Natural killer cell (primary cell): ENCODE results near the gene RALBP1. TPM values are rescaled to one million over a fixed set of nuclear protein-coding genes. Genes with fewer than 3 reads are reported as not detected.

ENCODE experiments used
- ATAC-seq, 3 donors: fragments of 150-1000 bp in 2 of 3; fragments of 200-7000 bp in 1 of 3; cut with Tn5 transposase; 1 replicate in 1 of 3; 2 replicates in 2 of 3; pipeline ENCODE4 v1.10.0; 2021; ENCODE audit warnings: mild to moderate bottlenecking in 2 of 3, moderate library complexity in 2 of 3
- DNase-seq, 2 donors: peaks; one replicate each; pipeline versions ENCODE4 v3.0.0 to v3.0.0-alpha.2; 2013 to 2021; ENCODE audit warnings: mixed read lengths in 1 of 2
- H3K27ac ChIP-seq: one replicate; pipeline ENCODE4 v1.5.1; 2013; ENCODE audit warnings: mild to moderate bottlenecking, low read length
- H3K27me3 ChIP-seq: one replicate; pipeline ENCODE4 v1.6.1; 2013; ENCODE audit warnings: low read length; ENCODE audit not compliant: control insufficient read depth, insufficient read depth
- H3K36me3 ChIP-seq: one replicate; pipeline ENCODE4 v1.6.1; 2013; ENCODE audit warnings: low read length; ENCODE audit not compliant: control insufficient read depth, insufficient read depth
- H3K4me1 ChIP-seq: one replicate; pipeline ENCODE4 v1.6.1; 2013; ENCODE audit warnings: low read length; ENCODE audit not compliant: control insufficient read depth, insufficient read depth
- H3K4me3 ChIP-seq: one replicate; pipeline ENCODE4 v1.5.1; 2013; ENCODE audit warnings: low read length
- H3K9me3 ChIP-seq: one replicate; pipeline ENCODE4 v1.6.1; 2013; ENCODE audit warnings: low read length; ENCODE audit not compliant: control insufficient read depth, insufficient read depth
- H3K27ac Mint-ChIP-seq, 2 donors: one replicate each; pipeline ENCODE4 v1.8.0; 2022; ENCODE audit warnings: mild to moderate bottlenecking in 2 of 2, mixed read lengths in 2 of 2, moderate library complexity in 1 of 2
- H3K27me3 Mint-ChIP-seq, 2 donors: one replicate each; pipeline ENCODE4 v1.8.0; 2022; ENCODE audit warnings: low read depth in 2 of 2, mixed read lengths in 2 of 2
- H3K36me3 Mint-ChIP-seq: one replicate; pipeline ENCODE4 v1.8.0; 2022; ENCODE audit warnings: mixed read lengths
- H3K4me1 Mint-ChIP-seq, 2 donors: one replicate each; pipeline ENCODE4 v1.8.0; 2022; ENCODE audit warnings: mixed read lengths in 2 of 2
- H3K4me3 Mint-ChIP-seq: one replicate; pipeline ENCODE4 v1.8.0; 2022; ENCODE audit warnings: mild to moderate bottlenecking, moderate library complexity, mixed read lengths
- H3K9me3 Mint-ChIP-seq, 2 donors: one replicate each; pipeline ENCODE4 v1.8.0; 2022; ENCODE audit warnings: mixed read lengths in 2 of 2
- CTCF ChIP-seq: fragments of 200-600 bp; IDR thresholded peaks from one replicate; pipeline ENCODE4 v1.8.0; 2022; ENCODE audit warnings: antibody characterized with exemption
- WGBS: methylation state at CpG from one replicate; pipeline ENCODE4 v1.1.7; 2013; ENCODE audit warnings: missing lambda C conversion rate; ENCODE audit not compliant: insufficient coverage; 5-methylcytosine and 5-hydroxymethylcytosine counted together
- intact Hi-C: fragments of 100-400 bp; cut with micrococcal nuclease; formaldehyde crosslinking; loops from one replicate; pipeline ENCODE4 v1.14.2; 2022
- total RNA-seq, 4 donors: library from RNA; stranded (reverse); fragments of 120-200 nt in 1 of 4; gene quantifications; one replicate each; pipeline versions ENCODE4 v1.2.3 to v1.2.4, GENCODE V29; 2013 to 2022

The RALBP1 gene
- total RNA-seq, 3 donors from 2014 or later (not counting 1 experiment from before 2014, with no cell fraction given) = 27.3 to 40.0 (median 33.4) TPM

GRCh38 chr18:9466127-9466526 lies 9.2 kb upstream of the RALBP1 start:
- H3K4me1 ChIP-seq = no peaks in the 10 kb centered on the region
- no peak for TF ChIP-seq CTCF
- H3K36me3 ChIP-seq = no peaks in the 10 kb centered on the region
- no peak for ATAC-seq
- no peak overlapping the region for H3K27ac ChIP-seq
- Mint-ChIP-seq H3K4me3 (no peak overlapping the region), H3K27ac (no peak overlapping the region), H3K4me1 (no peaks in the 10 kb centered on the region), H3K27me3 (peaks cover 12 to 37% of the 10 kb centered on the region in 2 donors), H3K36me3 (peaks cover 8% of the 10 kb centered on the region), H3K9me3 (peaks cover 2 to 8% of the 10 kb centered on the region in 2 donors)
- H3K4me3 ChIP-seq = no peak overlapping the region
- no peak for DNase-seq
- H3K27me3 ChIP-seq = no peaks in the 10 kb centered on the region
- no peaks in the 10 kb centered on the region for H3K9me3 ChIP-seq
- intact Hi-C loops = no loop called here
- WGBS = 82% methylated on average over 1 of the region's 2 CpGs

- intact Hi-C loops = no loop called here
- Histone ChIP-seq H3K4me3 (no peak overlapping the region), H3K27ac (no peak overlapping the region), H3K36me3 (no peaks in the 10 kb centered on the region), H3K9me3 (no peaks in the 10 kb centered on the region), H3K4me1 (no peaks in the 10 kb centered on the region), H3K27me3 (no peaks in the 10 kb centered on the region)
- H3K27ac Mint-ChIP-seq = no peak overlapping the region
- H3K36me3 Mint-ChIP-seq = peaks cover 8% of the 10 kb centered on the region
- H3K9me3 Mint-ChIP-seq = peaks cover 2 to 8% of the 10 kb centered on the region in 2 donors
- 100% methylated on average over 1 of the region's 1 CpG for WGBS
- TF ChIP-seq CTCF = no peak
- ATAC-seq = no peak
- H3K4me3 Mint-ChIP-seq = no peak overlapping the region
- H3K4me1 Mint-ChIP-seq = no peaks in the 10 kb centered on the region
- H3K27me3 Mint-ChIP-seq = peaks cover 14 to 35% of the 10 kb centered on the region in 2 donors
- DNase-seq = no peak
These were observed 8.5 kb upstream of the RALBP1 start for GRCh38 chr18:9466846-9467245.

GRCh38 chr18:9468998-9469397 lies 6.3 kb upstream of the RALBP1 start:
- intact Hi-C loops = no loop called here
- Mint-ChIP-seq H3K36me3 (peaks cover 8% of the 10 kb centered on the region), H3K4me3 (no peak overlapping the region), H3K4me1 (peaks cover 0 to under 1% of the 10 kb centered on the region in 2 donors), H3K9me3 (peaks cover 2 to 8% of the 10 kb centered on the region in 2 donors), H3K27me3 (peaks cover 19 to 50% of the 10 kb centered on the region in 2 donors), H3K27ac (no peak overlapping the region)
- no peaks in the 10 kb centered on the region for H3K4me1 ChIP-seq
- TF ChIP-seq CTCF = no peak
- peaks cover 4% of the 10 kb centered on the region for H3K27me3 ChIP-seq
- no peak overlapping the region for H3K4me3 ChIP-seq
- no peaks in the 10 kb centered on the region for H3K36me3 ChIP-seq
- H3K27ac ChIP-seq = no peak overlapping the region
- no peaks in the 10 kb centered on the region for H3K9me3 ChIP-seq
- 95% methylated on average over 3 of the region's 3 CpGs for WGBS
- no peak for ATAC-seq
- no peak for DNase-seq

- H3K4me3 Mint-ChIP-seq = no peak overlapping the region
- intact Hi-C loops = loop anchor here (10.0 kb wide), 1 partner anchor 145 kb away; the partner anchor contains the start of gene PPP4R1
- H3K36me3 Mint-ChIP-seq = peaks cover 8% of the 10 kb centered on the region
- H3K27ac Mint-ChIP-seq = no peak overlapping the region
- no peaks in the 10 kb centered on the region for H3K36me3 ChIP-seq
- peaks cover 6% of the 10 kb centered on the region for H3K4me1 ChIP-seq
- H3K27ac ChIP-seq = no peak overlapping the region
- H3K9me3 ChIP-seq = no peaks in the 10 kb centered on the region
- DNase-seq (no peak), ATAC-seq (no peak)
- TF ChIP-seq CTCF = no peak
- no peak overlapping the region for H3K4me3 ChIP-seq
- H3K27me3 Mint-ChIP-seq = peaks cover 19 to 53% of the 10 kb centered on the region in 2 donors
- peaks cover 2 to 8% of the 10 kb centered on the region in 2 donors for H3K9me3 Mint-ChIP-seq
- H3K4me1 Mint-ChIP-seq = peaks cover 2 to 6% of the 10 kb centered on the region in 2 donors
- H3K27me3 ChIP-seq = peaks cover 4% of the 10 kb centered on the region
These were observed 5.6 kb upstream of the RALBP1 start for GRCh38 chr18:9469685-9470084.
